GM23338 (cell line): ENCODE results near the gene KRTAP10-1.

ENCODE experiments used
- CREB1 ChIP-seq: fragments of 250-450 bp; sonication (Bioruptor Pico); IDR thresholded peaks from 2 replicates; pipeline ENCODE4 v1.5.0; 2020; ENCODE audit warnings: low read depth, mild to moderate bottlenecking, moderate library complexity
- CTCF ChIP-seq, 2 experiments: fragments of 200-600 bp in 1 of 2; sonication (generic) in 1 of 2; conservative IDR thresholded peaks; 2 replicates each; pipeline versions ENCODE4 v1.5.1 to v1.6.1; 2016 to 2017; ENCODE audit warnings: antibody characterized with exemption in 2 of 2, low read depth in 2 of 2, mild to moderate bottlenecking in 2 of 2, moderate library complexity in 1 of 2
- ETS1 ChIP-seq: IDR thresholded peaks from 2 replicates; pipeline ENCODE4 v1.6.1; 2016; ENCODE audit warnings: antibody characterized with exemption
- EZH2 ChIP-seq: fragments of 200-600 bp; sonication (generic); IDR thresholded peaks from one replicate; pipeline ENCODE4 v1.8.0; 2017; ENCODE audit warnings: antibody characterized with exemption, mild to moderate bottlenecking, low read depth; ENCODE audit not compliant: unreplicated experiment
- EZH2phosphoT487 ChIP-seq: fragments of 200-600 bp; sonication (generic); IDR thresholded peaks from one replicate; pipeline ENCODE4 v1.8.1; 2018; ENCODE audit warnings: antibody characterized with exemption; ENCODE audit not compliant: unreplicated experiment
- JUNB ChIP-seq: IDR thresholded peaks from one replicate; pipeline ENCODE4 v1.6.1; 2016; ENCODE audit warnings: antibody characterized with exemption; ENCODE audit not compliant: unreplicated experiment
- NANOG ChIP-seq: IDR thresholded peaks from 2 replicates; pipeline ENCODE4 v1.6.1; 2016; ENCODE audit warnings: antibody characterized with exemption, borderline replicate concordance
- POLR2AphosphoS5 ChIP-seq: IDR thresholded peaks from 2 replicates; pipeline ENCODE4 v1.6.1; 2016; ENCODE audit warnings: antibody characterized with exemption, low read depth
- REST ChIP-seq: IDR thresholded peaks from one replicate; pipeline ENCODE4 v1.6.1; 2018; ENCODE audit warnings: antibody characterized with exemption; ENCODE audit not compliant: unreplicated experiment
- STAT1 ChIP-seq: IDR thresholded peaks from one replicate; pipeline ENCODE4 v1.6.1; 2016; ENCODE audit warnings: antibody characterized with exemption; ENCODE audit not compliant: unreplicated experiment
- ZNF114 ChIP-seq: fragments of 250-450 bp; sonication (Bioruptor Pico); IDR thresholded peaks from 2 replicates; pipeline ENCODE4 v1.5.0; 2020; ENCODE audit warnings: mild to moderate bottlenecking, moderate library complexity
- ZNF331 ChIP-seq: fragments of 250-450 bp; sonication (Bioruptor Pico); IDR thresholded peaks from 2 replicates; pipeline ENCODE4 v1.5.0; 2020; ENCODE audit warnings: low read depth, mild to moderate bottlenecking, moderate library complexity
- ZNF462 ChIP-seq: fragments of 250-450 bp; sonication (Bioruptor Pico); IDR thresholded peaks from 2 replicates; pipeline ENCODE4 v1.5.0; 2020; ENCODE audit warnings: mild to moderate bottlenecking, moderate library complexity

- TF ChIP-seq EZH2 (no peak), CTCF (conservative IDR thresholded peaks at IDR 0.05; ENCODE audit: low read depth in 2 of 2) (no peak), POLR2AphosphoS5 (no peak), EZH2phosphoT487 (no peak), REST (no peak), ZNF114 (CRISPR knock-in tag) (no peak), CREB1 (CRISPR knock-in tag) (no peak), JUNB (no peak), STAT1 (no peak), NANOG (no peak), ETS1 (no peak), ZNF331 (CRISPR knock-in tag) (no peak), ZNF462 (CRISPR knock-in tag) (no peak)
These were observed at the start of gene KRTAP10-1 for GRCh38 chr21:44539991-44540666.
